Stimulated activated CD4-positive, alpha-beta T cell treated with anti-CD3 and anti-CD28 coated beads, Interleukin-1b, Interleukin-23, amount 100 ng/mL, for 24 hours (primary cell): ENCODE measurements around the gene SIX3.

ENCODE experiments used
- DNase-seq, 4 experiments: peaks; one replicate each; pipeline ENCODE4 v3.0.0-alpha.2; 2020; ENCODE audit warnings: low read depth in 4 of 4, low spot score in 1 of 4

Gene SIX3

DNA sequence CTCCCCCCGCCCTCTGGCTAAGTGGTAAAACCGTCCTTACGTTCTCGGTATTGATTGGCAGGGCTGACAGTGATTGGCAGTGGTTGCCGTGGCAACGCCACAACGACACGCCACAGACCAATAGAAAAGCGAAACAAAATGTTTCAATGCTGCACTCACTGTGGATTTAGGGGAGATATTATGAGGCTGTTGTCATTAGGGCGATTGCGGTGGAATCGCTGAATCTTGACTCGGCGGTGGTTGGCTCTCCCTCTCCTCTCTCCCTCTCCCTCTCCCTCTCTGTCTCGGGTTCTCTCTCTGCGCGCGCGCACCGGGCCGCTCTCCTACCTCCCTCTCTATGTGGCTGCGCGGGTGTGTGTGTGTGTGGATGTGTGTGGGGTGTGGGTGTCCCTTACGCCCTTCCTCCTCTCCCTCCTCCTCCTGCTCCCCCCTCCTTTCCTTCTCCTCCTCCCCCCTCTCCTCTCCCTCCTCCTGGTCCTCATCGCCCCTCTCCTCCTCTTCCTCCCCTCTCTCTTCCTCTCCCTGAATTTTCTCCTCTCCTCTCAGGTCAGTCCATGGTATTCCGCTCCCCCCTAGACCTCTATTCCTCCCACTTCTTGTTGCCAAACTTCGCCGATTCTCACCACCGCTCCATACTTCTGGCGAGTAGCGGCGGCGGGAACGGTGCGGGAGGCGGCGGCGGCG, at the start of gene SIX3:
Gene SIX3 (plus strand): TSS at position 152 of the 684 bp plus-strand sequence. CDS start 403 bp downstream, at position 555.
- DNase-seq, result peak in 1 of 4 experiments; percentile 28

DNA sequence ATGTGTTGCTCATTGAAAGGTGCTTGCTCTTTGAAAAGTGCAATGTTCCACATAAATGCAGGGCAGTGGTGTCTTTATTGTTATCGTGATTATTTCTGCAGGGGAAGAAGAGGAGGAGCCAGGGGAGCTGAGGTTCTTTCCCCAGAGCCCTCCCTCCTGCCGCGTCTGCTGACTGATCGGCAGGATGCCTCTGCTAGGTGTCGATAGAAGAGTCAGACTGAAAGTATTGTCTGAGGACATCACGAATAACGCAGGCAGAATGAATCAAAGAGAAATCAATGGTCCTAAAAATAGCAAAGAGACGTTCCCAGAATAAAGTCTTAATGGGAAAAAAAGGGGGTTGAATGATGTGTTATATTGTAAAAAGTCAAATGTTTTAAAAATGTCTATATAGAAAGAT, 47.4 kb upstream of the SIX3 start:
- peak in 1 of 4 experiments; percentile 7 for DNase-seq

DNA sequence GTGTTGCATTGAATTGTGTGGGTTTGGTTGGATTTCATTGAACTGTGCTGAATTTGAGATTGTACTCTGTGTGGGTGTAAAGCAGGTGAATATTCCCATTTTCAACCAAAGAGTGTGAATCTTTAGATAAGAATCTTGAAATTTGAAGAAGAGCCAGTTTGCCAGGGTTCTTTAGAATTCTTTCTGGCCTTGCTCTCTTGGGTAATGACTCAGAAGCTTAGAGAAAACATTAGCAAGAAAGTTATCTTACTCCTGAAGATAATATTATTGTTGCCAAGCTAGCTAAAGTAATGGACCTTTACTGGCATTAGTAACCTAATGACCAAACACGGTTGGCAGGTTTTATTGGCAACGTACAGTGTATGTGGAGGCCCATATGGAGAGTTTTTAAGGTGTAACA, 46.4 kb upstream of the SIX3 start:
- no peak for DNase-seq

DNA sequence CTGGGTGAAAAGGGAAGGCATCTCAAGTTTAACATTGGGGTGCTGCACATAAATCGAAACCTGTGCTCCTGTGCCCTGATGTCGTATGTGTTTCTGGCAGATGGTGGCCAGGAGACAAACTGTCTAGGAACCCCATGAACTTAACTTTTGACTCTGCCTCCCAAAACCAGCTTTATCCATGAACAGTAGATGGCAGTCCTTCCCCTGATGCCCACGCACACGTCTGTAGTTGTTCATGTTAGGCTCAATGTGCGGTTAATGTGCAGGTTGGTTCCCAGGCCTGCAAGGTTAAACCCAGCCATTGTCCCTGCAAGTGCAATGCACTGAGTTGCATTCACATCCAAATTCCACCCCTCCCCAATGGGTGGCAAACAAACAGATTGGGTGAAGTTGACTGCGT, 44.1 kb upstream of the SIX3 start:
- DNase-seq, result no peak

DNA sequence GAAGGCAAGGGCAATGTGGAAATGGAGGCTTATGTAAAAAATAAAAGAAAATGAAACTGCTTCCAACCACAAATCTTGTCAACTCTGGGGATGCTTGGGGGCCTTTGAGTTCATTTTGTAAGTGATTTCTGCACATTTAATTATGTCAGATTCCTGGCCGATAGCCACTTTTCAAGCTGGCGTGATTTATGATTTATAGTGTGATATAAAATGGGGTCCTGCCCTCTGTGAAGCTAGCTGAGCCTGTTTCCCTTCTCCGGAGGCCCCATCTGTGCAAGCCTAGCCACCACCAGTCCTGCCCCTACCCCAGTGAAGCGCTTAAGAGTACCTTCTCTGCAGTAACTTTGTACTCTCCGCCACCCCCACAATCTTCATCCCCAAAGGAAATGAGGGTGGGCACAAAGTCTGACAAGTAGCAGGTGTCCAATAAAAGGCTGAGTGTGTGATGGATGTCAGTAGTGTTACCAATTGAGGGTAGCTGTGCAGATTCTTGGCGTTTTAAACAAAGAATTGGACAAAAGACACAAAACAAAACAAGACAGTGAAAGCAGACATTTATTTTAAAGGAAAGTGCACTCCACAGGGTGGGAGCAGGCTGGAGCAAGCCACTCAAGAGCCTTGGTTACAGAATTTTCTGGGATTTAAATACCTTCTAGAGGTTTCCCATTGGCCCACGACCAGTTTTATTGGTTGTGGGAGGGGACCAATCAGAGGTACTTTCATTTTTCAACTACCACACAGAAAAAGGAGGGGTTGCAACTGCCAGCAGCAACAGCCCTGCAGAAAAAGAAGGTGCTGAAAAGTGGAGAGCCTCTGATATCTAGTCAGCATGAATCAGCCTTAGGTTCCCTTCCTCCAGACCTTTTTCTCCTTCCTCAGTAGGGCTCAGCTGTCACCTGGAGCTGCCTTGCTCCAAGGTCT, 39.0 kb upstream of the SIX3 start:
- no peak for DNase-seq

DNA sequence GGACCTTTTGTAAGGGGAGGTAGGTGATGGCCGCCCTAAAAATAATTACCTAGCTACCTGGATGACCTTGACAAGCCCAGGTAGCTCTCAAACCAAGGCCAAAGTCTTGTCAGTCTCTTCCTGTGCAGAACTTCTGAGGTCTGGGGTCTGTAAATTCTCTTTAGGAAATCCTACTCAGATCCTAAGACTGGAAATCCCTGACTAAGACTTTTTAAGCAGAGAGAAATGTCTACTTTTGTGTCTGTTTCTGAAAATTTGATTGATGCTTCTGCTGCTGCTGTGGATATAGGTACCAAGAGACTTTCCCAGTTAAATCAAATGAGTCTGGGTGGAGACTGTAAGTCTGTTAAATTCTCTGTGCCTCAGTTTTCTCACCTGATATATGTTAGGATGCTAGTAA, 36.9 kb upstream of the SIX3 start:
- no peak for DNase-seq

DNA sequence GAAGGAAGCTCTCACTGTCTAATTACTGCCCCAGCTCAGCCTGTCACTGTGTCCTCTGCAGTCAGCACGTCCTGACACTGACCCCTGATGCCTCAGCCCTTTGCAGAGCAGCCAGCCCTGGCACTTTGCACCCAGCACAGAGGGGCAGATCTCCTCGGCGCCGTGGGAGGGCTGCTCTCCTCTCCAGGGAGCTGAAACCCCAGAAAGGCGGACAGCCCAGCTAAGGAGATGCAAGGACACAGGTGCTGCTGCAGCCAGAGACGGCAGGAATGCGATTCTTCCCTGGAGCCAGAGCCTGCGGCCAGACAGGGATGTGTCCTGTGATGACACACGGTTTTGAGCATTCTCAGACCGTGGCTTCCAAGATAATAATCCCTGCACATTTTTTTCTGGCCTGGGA, 34.5 kb upstream of the SIX3 start:
- DNase-seq, result no peak

DNA sequence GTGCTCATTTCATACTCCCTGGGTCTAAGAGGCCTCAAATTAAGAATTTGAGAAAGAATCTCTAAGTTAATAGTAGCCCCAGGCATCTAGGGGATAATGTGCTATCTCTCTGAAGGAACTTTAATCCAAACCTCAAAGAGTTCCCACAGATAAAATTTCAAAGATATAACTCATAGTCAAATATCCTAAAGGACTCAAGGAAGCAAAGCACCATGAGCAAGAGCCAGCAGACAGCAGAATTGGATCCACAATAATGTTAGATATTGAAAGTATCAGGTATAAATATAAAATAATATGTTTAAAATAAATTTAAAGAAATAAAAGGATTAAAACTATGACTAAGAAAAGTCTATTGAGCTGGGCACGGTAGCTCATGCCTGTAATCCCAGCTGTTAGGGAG, 31.7 kb upstream of the SIX3 start:
- no peak for DNase-seq

DNA sequence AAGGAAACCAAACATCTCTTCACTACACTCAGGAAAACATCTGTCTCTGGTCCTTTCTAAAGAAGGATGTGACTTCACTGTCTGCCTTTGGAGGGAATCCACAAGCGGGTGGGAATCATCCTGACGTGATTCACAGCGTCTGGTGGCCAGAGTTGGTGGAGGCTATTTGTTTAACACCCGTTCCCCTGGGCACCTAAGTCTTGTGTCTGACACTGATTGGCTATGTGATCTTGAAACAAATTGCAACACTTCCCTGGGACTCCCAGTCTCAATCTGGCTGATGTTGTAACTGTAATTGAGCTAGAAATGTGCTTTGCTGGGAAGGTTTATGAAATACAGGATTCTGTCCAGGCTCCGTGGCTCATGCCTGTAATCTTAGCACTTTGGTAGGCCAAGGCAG, 28.8 kb upstream of the SIX3 start:
- DNase-seq, result no peak

DNA sequence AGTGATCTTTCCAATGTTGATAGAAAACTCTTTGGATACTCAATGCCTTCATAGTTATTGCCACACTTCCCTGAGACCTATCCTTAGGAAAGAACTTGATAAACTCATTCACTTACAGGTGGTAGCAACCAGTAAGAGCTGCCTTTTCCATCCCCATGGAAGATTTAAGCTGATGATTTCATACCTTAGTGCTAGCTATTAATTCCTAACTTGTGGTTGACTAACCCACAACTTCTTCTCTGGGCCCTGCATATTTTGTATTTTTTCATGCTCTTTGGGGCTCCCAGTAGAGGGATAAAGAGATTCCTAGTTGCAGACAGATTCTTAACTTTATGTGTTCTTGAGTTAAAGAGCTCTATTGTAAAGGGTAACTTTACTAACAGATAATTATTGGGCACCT, 25.2 kb upstream of the SIX3 start:
- DNase-seq, result no peak

DNA sequence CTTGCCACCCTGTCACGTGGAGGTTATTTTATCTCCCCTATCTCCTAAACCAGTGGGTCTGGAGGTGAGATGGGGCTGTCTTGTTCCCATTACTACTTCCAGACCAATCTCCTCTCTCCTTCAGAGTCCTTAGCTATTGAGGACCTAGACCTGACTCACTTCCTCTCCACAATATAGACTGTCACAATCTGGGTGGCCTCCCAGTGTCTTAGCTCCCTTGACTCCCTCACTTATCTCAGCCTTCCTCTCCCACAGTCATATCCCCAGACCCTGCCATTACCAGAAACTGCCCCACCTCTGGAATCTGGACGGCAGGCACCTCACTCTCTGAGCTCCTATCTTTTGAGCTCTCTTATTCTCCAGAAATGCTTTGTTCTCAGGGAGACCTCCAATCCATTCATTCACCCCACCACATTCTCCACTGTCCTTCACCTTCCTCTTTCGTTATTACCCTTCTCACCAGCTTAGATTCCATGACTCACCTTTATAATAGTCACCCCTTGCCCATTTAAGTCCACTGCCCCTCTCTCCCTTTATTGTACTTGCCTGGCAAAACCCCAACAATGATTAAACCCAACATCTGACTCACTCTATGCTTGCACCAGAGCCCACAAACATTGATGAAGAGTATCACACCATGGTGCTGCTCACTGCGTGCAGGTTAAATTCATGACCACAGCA, 23.3 kb upstream of the SIX3 start:
- DNase-seq, result no peak

DNA sequence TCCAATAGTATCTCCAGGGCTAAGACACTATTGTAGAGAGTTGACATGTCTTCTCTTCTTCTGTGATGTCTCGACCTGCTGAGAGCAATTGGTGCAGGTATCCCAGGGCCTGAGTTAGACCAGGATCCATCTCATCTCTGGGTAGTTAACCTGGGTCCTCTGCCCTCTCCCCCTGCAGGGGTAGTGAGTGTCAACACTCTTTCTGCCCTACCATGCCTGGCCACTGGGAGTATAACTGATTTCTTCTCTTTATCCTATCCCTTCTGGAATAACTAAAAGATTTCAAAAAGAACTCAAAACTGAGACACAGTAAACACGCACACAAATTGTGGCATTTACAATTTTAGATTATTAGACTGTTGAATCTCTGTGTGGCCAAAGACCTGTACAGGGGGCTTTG, 20.8 kb upstream of the SIX3 start:
- DNase-seq, result no peak

DNA sequence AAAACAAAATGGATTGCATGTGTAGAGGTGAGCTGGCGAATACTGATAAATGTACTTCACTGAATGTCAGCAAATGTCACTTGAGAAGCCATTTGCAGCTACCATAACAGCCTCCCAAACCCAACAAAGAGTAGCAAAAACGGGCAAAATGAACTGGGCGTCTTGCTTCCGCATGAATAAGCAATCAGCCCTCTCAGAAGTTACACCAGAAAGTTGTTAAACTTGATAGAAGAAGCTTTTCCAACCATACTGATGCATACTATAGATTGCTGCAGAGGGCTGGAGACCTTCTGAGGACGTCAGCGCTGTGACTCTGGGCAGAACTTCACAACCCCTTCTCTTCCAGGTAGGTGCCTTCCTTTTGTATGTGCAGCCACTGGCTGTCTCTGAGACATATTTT, 18.7 kb upstream of the SIX3 start:
- DNase-seq, result no peak

DNA sequence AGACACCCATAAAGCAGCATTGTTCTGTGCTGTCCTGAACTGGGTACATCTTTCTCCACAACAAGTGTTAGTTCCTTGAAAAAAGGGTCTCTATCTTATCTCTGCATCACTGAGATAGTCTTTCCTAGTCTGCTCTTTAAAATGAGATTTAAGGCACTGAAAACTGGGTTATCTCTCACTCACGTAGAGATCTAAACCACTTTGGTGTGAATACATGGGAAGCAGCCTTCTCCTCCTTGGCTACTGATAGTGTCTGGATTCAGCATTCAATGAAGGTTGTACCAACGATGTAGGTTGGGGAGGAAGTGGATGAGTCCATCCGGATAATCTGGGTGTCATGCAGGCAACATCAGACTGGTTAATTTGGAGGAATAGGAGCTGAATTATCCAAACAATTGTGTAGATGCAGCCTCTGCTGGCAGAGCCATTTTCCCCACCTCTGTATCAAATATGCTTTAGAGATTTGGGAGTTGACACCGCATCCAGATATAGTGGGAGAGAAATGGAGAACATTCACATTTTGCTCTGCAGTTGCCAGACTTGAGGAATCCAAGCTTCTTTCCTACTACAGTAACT, 15.9 kb upstream of the SIX3 start:
- DNase-seq, result no peak

DNA sequence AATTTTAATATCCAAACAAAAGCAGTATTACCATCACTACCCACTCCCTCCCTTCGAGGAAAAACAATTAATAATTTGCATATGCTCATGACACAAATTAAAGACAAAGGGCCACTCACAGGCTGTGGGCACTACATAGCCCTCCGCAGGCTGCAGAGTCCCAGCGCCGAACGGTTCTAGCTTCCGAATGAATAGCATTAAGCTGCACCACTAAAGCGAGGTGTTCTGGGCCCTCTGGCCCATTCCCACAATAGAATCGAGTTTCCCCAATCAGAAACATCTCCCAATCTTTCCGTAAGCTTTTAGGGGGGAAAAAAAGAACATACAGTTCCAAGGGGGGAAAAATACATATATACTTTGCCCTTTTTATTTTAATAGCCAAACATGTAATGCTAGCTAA, 14.5 kb upstream of the SIX3 start:
- no peak for DNase-seq

DNA sequence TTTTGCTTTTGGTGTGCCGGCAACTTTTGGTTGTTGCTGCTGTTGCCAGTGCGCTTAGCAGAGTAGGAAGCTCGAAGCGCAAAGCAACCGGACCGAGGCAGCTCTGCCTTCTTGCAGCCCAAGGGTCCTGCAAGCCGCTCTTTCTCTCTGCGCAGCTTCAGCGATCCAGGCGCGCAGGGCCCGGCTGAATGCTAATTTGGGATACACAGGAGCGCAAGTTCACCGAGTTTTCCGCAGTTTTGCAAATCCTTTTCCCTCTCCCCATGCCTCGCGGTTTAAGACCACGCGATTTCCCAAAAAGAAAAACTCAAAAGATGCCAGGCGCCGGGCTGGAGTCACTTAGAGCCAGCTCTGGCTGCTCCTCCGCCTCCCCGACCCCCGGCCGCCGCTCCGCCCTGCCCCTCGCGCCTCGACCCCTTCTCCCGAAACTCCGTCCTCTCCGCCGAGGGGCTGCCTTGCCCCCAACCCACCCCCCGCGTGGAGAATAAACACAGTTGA, 13.5 kb upstream of the SIX3 start:
- no peak for DNase-seq

DNA sequence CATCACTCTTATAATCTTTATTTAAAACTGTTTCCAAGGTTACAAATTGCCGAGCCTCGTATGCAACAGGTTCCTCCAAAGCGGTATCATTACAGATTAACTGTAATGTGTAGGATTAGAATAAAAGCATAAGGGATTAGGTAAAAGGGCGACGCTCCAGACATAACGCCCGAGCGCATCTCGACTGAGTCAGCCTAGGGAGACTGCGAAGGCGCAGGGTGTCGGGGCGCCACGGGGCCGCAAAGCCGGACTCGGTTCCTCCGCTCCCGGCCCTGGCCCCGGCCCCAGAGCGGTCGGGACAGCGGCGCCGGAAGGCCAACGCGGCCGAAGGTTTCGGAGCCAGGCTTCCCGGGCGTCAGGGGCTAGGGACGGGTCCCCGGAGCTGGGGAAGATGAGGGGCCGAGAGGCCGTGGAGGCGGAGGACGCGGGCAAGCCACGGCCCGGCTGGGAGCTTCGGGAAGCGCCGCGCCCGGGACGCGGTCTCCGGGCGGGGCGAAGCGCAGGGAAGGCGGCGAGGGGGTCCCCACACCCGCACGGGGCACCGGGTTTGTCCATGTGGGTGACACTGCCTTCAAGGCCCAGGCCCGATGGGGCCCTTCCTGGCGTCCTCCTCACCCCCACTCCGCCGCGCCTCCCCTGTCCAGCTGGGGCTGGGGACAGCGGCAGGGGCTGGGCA, 12.9 kb upstream of the SIX3 start:
- no peak for DNase-seq

DNA sequence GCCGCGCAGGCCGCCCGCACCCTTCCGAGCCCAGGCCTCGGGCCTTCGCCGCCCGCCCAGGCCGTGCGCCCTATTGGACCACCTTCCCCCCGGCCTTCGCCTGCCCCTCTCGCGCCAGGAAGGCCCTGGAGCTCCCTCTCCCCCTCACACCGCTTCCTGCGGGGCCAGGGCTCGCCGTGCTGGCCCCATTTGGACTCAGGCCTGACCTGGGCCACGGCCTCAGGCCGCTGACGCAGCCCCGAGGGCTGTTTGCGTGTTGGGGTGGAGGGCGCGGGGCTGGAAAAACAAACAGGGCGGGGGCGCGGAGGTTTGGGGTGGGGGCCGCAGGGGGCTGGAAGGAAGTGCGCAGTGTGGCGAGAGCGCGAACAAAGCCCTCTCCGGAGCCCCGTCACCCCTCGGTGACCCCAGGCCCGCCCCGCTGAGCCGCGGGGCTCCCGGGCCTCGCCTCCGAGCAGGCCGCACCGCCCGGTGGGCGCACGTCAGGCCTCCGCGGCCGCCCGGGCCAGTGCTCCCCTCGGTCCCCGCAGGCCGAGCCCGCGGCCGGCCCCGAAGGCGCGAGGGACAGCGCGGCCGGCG, 12.3 kb upstream of the SIX3 start:
- no peak for DNase-seq

DNA sequence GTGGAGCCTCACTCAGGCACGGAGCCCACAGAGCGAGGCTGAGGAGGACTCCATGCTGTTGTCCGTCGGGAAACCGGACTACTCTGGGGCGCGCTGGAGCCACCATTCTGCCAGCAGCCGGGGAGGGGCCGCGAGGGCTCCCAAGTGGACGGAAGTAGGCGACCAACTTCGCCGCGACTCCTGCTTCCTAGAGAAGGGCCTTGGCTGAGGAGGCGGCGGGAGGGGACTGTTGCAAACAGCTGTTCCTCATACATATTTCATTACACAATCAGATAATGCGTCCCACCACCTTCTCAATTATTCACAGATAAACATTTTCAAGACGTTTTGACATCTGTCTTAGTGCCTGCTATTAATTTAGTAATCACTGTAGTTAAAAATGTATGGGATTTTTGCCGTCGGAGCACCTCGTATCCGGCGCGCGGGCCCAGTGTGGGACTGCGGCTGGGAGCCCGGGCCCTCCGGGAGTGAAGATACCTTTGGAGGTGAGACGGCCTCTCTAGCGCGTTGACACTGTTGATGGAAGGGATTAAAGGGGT, 11.7 kb upstream of the SIX3 start:
- no peak for DNase-seq
